Urothelium cell line (cell line): ENCODE measurements around the gene GLYATL1B.
A peak's percentile ranks its signal among the peaks of the same experiment; 100 is the strongest.
"Not testable (repeated sequence)": the region's sequence is repeated elsewhere in the genome, so short reads cannot be mapped to it uniquely, and the experiment has no call there.

Experiments used
- DNase-seq: peaks from one replicate; pipeline ENCODE4 v3.0.0; 2011; ENCODE audit warnings: low spot score, mixed read lengths
- FAIRE-seq: peaks from 2 replicates; lab custom pipeline; 2011; peaks lifted over from hg19 to GRCh38; lab: Jason Lieb, UNC

Gene GLYATL1B

GRCh38 chr11:59086007-59086406 lies at the start of gene GLYATL1B:
Gene GLYATL1B, plus strand, starts transcription at chr11:59086307. Its CDS starts 0 bp downstream, at chr11:59086307.
- not testable (repeated sequence) for DNase-seq, FAIRE-seq

- not testable (repeated sequence) for DNase-seq, FAIRE-seq
Measured at GRCh38 chr11:59036542-59036941, 49.6 kb upstream of the GLYATL1B start.

GRCh38 chr11:59037434-59037833 lies 48.7 kb upstream of the GLYATL1B start:
- not testable (repeated sequence) for FAIRE-seq, DNase-seq

GRCh38 chr11:59040607-59041006 lies 45.5 kb upstream of the GLYATL1B start:
- no peak for FAIRE-seq
- no peak for DNase-seq

- DNase-seq, FAIRE-seq: not testable (repeated sequence)
Measured at GRCh38 chr11:59051383-59051782, 34.7 kb upstream of the GLYATL1B start.

- FAIRE-seq, DNase-seq: not testable (repeated sequence)
Measured at GRCh38 chr11:59052355-59052754, 33.8 kb upstream of the GLYATL1B start.

- FAIRE-seq, result peak; percentile 5
- DNase-seq, result no peak
Measured at GRCh38 chr11:59053387-59053786, 32.7 kb upstream of the GLYATL1B start.

GRCh38 chr11:59058120-59059033 lies 27.7 kb upstream of the GLYATL1B start:
- peak; percentile 84 for DNase-seq
- FAIRE-seq, result not testable (repeated sequence)

- DNase-seq, FAIRE-seq: not testable (repeated sequence)
Measured at GRCh38 chr11:59060096-59060495, 26.0 kb upstream of the GLYATL1B start.

GRCh38 chr11:59062602-59063529 lies 23.2 kb upstream of the GLYATL1B start:
- no peak for FAIRE-seq
- no peak for DNase-seq

- DNase-seq, FAIRE-seq: not testable (repeated sequence)
Measured at GRCh38 chr11:59063996-59064727, 21.9 kb upstream of the GLYATL1B start.

- DNase-seq, result no peak
Measured at GRCh38 chr11:59069087-59069486, 17.0 kb upstream of the GLYATL1B start.

GRCh38 chr11:59076876-59077571 lies 9.1 kb upstream of the GLYATL1B start:
- FAIRE-seq, result peak; percentile 63
- DNase-seq, result no peak

More at GRCh38 chr11:59069087-59069486, 17.0 kb upstream of the GLYATL1B start:
- no peak for FAIRE-seq

GRCh38 chr11:59078435-59078834 lies 7.7 kb upstream of the GLYATL1B start:
- FAIRE-seq, result no peak
- DNase-seq, result no peak

- FAIRE-seq, result no peak
- no peak for DNase-seq
Measured at GRCh38 chr11:59079086-59079485, 7.0 kb upstream of the GLYATL1B start.

- FAIRE-seq, result peak; percentile 52
- not testable (repeated sequence) for DNase-seq
Measured at GRCh38 chr11:59080421-59080820, 5.7 kb upstream of the GLYATL1B start.

GRCh38 chr11:59081430-59082020 lies 4.6 kb upstream of the GLYATL1B start:
- not testable (repeated sequence) for FAIRE-seq, DNase-seq

GRCh38 chr11:59088162-59088561 lies 2.1 kb downstream of the GLYATL1B start:
- FAIRE-seq (no peak), DNase-seq (no peak)

- DNase-seq, FAIRE-seq: not testable (repeated sequence)
Measured at GRCh38 chr11:59093576-59093975, 7.5 kb downstream of the GLYATL1B start.
